ENCODE measurements around the gene CCNL2. TPM values are rescaled to one million over a fixed set of nuclear protein-coding genes. Genes with fewer than 3 reads are reported as not detected.

CCNL2 gene
- total and polyA plus RNA-seq, 2 of the 13 experiments (the other 11 are each of a cell fraction or from before 2014, with no cell fraction given), result 105 to 340 TPM

DNA sequence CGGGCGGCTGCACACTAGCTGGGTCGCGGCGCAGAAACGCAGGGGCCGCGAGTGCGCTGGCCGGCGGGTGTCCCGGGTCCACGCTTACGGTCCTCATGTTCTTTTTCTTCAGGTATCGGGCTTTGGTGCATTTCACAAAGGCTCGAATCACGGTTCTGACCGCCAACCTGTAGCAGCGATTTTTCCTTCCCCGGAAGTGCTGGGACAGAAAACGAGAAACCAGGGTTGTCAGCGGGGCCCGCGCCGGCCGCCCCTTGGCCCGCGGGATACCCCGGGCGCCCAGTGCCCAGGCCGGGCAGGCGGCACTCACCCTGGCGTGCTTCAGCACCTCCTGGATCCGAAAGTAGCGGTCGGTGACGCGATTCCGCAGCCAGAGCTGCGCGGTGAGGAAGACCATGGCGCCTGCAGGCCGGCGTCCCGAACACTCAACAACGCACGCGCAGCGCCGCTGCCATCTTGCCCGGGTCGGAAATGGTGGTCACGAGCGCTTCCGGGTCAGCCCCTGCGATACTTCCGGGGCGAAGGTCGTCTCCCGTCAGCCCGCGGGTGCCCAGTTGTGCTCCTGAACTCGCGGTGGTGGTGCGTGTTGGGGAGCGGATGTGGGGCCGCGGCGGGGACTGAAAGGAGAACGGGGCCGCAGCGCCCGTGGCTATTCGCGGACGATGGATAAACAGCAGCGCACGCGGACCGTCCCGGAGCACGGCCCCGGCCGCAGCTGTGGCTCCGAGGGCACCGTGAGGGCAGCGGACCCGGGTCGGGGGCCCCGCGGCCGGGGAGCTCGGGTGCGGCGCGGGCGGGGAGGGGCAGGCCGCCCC, 7.9 kb upstream of the CCNL2 start, which contains the start of gene MRPL20 (continued):
- no peak for TF ChIP-seq FIP1L1 (IDR thresholded peaks at IDR 0.05; ENCODE audit: borderline replicate concordance, insufficient read depth, low read depth, low read length)
- TF ChIP-seq, protein P1, sequence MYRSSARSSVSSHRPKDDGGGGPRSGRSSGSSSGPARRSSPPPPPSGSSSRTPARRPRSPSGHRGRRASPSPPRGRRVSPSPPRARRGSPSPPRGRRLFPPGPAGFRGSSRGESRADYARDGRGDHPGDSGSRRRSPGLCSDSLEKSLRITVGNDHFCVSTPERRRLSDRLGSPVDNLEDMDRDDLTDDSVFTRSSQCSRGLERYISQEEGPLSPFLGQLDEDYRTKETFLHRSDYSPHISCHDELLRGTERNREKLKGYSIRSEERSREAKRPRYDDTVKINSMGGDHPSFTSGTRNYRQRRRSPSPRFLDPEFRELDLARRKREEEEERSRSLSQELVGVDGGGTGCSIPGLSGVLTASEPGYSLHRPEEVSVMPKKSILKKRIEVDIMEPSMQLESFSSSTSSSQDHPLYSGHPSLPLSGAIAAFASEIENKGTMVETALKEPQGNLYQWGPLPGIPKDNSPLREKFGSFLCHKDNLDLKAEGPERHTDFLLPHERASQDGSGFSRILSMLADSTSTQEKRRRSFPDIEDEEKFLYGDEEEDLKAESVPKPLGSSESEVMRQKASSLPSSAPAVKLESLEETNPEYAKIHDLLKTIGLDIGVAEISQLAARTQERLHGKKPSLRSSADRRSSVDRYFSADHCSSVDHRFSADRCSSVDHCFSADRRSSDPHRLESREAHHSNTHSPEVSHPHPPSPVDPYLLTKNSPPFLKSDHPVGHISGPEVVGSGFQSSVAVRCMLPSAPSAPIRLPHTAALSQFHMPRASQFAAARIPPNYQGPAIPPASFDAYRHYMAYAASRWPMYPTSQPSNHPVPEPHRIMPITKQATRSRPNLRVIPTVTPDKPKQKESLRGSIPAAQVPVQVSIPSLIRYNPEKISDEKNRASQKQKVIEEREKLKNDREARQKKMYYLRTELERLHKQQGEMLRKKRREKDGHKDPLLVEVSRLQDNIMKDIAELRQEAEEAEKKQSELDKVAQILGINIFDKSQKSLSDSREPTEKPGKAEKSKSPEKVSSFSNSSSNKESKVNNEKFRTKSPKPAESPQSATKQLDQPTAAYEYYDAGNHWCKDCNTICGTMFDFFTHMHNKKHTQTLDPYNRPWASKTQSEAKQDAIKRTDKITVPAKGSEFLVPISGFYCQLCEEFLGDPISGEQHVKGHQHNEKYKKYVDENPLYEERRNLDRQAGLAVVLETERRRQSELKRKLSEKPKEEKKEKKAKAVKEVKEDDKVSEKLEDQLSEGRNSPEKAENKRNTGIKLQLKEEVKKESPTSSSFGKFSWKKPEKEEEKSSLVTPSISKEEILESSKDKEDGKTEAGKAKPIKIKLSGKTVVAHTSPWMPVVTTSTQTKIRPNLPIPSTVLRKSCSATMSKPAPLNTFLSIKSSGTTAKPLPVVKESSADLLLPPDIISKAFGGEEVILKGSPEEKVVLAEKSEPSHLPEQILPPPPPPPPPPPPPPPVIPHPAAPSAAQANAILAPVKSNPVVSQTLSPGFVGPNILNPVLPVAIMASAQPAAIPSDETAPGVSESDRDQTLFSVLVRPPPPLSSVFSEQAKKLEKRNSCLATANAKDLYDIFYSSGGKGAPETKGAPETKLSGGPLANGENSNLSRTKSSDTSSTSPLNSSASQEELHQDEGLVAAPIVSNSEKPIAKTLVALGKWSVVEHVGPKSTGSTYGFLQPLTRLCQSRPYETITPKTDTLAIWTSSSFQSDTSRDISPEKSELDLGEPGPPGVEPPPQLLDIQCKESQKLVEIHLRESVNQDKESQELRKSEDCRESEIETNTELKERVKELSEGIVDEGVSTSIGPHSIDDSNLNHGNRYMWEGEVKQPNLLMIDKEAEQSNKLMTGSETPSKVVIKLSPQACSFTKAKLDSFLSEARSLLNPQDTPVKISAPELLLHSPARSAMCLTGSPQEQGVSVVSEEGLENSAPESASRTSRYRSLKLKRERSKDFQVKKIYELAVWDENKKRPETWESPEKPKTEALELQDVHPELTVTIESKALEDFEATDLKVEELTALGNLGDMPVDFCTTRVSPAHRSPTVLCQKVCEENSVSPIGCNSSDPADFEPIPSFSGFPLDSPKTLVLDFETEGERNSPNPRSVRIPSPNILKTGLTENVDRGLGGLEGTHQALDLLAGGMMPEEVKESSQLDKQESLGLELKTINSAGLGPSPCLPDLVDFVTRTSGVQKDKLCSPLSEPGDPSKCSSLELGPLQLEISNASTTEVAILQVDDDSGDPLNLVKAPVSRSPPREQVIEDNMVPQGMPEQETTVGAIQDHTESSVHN (CRISPR knock-in tag; IDR thresholded peaks at IDR 0.05), result no peak; the same call in 1 of the 2 replicates
- peak; percentile 94 for TF ChIP-seq POLR2AphosphoS5 (IDR thresholded peaks at IDR 0.05; ENCODE audit: low read depth, low read length)
- TF ChIP-seq ZNF879 (CRISPR knock-in tag; IDR thresholded peaks at IDR 0.05), result no peak
- TF ChIP-seq, protein P2, sequence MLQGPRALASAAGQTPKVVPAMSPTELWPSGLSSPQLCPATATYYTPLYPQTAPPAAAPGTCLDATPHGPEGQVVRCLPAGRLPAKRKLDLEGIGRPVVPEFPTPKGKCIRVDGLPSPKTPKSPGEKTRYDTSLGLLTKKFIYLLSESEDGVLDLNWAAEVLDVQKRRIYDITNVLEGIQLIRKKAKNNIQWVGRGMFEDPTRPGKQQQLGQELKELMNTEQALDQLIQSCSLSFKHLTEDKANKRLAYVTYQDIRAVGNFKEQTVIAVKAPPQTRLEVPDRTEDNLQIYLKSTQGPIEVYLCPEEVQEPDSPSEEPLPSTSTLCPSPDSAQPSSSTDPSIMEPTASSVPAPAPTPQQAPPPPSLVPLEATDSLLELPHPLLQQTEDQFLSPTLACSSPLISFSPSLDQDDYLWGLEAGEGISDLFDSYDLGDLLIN (CRISPR knock-in tag; IDR thresholded peaks at IDR 0.05; ENCODE audit: borderline replicate concordance), result no peak
- peak; percentile 99 for TF ChIP-seq TAF1 (CRISPR knock-in tag; IDR thresholded peaks at IDR 0.05)
- TF ChIP-seq, protein P3, sequence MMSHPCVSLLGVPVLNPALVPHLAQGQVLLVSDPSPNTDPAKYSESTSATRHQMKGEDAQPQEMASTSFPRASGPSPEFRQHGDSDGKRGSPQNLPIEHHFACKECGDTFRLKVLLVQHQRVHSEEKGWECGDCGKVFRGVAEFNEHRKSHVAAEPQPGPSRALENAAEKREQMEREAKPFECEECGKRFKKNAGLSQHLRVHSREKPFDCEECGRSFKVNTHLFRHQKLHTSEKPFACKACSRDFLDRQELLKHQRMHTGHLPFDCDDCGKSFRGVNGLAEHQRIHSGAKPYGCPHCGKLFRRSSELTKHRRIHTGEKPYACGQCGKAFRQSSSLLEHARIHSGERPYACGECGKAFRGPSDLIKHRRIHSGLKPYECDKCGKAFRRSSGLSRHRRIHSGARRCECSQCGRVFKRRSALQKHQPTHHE (CRISPR knock-in tag; IDR thresholded peaks at IDR 0.05; ENCODE audit: borderline replicate concordance), result no peak; the same call in 1 of the 2 replicates
- TF ChIP-seq MBNL3 (CRISPR knock-in tag; conservative IDR thresholded peaks at IDR 0.05), result no peak
- no peak for TF ChIP-seq IKZF1 (IDR thresholded peaks at IDR 0.05)
- TF ChIP-seq ZNF317 (CRISPR knock-in tag; IDR thresholded peaks at IDR 0.05), result peak; percentile 27; the same call in 1 of the 2 replicates
- TF ChIP-seq, protein P4, sequence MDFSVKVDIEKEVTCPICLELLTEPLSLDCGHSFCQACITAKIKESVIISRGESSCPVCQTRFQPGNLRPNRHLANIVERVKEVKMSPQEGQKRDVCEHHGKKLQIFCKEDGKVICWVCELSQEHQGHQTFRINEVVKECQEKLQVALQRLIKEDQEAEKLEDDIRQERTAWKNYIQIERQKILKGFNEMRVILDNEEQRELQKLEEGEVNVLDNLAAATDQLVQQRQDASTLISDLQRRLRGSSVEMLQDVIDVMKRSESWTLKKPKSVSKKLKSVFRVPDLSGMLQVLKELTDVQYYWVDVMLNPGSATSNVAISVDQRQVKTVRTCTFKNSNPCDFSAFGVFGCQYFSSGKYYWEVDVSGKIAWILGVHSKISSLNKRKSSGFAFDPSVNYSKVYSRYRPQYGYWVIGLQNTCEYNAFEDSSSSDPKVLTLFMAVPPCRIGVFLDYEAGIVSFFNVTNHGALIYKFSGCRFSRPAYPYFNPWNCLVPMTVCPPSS (IDR thresholded peaks at IDR 0.05), result no peak
- TF ChIP-seq NFKB2 (CRISPR knock-in tag; IDR thresholded peaks at IDR 0.05; ENCODE audit: borderline replicate concordance), result peak; percentile 50; the same call in 1 of the 2 replicates
- no peak for TF ChIP-seq ZSCAN22 (CRISPR knock-in tag; IDR thresholded peaks at IDR 0.05)
- TF ChIP-seq KMT2A (CRISPR knock-in tag; IDR thresholded peaks at IDR 0.05), result peak; percentile 99
- TF ChIP-seq, protein P5, sequence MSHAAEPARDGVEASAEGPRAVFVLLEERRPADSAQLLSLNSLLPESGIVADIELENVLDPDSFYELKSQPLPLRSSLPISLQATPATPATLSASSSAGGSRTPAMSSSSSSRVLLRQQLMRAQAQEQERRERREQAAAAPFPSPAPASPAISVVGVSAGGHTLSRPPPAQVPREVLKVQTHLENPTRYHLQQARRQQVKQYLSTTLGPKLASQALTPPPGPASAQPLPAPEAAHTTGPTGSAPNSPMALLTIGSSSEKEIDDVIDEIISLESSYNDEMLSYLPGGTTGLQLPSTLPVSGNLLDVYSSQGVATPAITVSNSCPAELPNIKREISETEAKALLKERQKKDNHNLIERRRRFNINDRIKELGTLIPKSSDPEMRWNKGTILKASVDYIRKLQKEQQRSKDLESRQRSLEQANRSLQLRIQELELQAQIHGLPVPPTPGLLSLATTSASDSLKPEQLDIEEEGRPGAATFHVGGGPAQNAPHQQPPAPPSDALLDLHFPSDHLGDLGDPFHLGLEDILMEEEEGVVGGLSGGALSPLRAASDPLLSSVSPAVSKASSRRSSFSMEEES (CRISPR knock-in tag; IDR thresholded peaks at IDR 0.05), result peak; percentile 74; the same call in 1 of the 2 replicates
- TF ChIP-seq HDAC2 (CRISPR knock-in tag; IDR thresholded peaks at IDR 0.05), result peak; percentile 72
